Prostate gland (tissue), 2 donors: ENCODE data around the gene SCMH1.

ENCODE experiments used
- CTCF ChIP-seq, 4 experiments: fragments of 200-600 bp in 2 of 4; fragments of 450-650 bp in 2 of 4; sonication (generic) in 2 of 4; IDR thresholded peaks; 1 replicate in 3 of 4; 2 replicates in 1 of 4; pipeline ENCODE4 v1.5.1; 2016 to 2019; ENCODE audit warnings: antibody characterized with exemption in 4 of 4, mild to moderate bottlenecking in 2 of 4, moderate library complexity in 2 of 4
- POLR2A ChIP-seq: fragments of 450-650 bp; IDR thresholded peaks from one replicate; pipeline ENCODE4 v1.6.1; 2016; ENCODE audit warnings: antibody characterized with exemption, mild to moderate bottlenecking

- no peak for TF ChIP-seq CTCF (IDR thresholded peaks at IDR 0.05)
- no peak for TF ChIP-seq POLR2A
Measured at GRCh38 chr1:41108696-41109275, 133.3 kb downstream of the SCMH1 start.
